Measurements from ENCODE around the gene FAM53B. TPM values are rescaled to one million over a fixed set of nuclear protein-coding genes. Genes with fewer than 3 reads are reported as not detected.

FAM53B gene
- total RNA-seq, 4 donors from 2014 or later: 140 to 253 (median 192) TPM

DNA sequence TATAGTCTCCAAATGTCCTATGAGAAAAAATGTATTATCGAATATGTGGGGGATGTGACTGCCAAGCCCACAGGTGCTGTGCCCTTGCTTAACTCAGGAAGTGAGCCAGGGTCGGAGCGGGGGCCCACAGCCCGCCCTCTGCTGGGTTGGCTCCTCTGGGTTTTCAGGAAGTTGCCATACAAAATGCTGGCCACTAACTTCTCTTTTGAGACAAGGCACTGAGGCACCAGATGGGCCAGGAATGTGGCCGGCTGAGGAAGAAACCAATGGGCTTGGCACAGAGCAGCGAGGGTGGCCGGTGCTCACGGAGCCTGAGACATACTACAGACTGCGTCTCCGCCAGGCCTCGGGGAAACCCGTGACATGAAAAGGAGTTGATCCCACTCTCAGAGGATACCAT, 58.9 kb downstream of the FAM53B start:
- DNase-seq (peak; percentile 69 to 79), ATAC-seq (peak; percentile 16 to 28)
- H3K27ac ChIP-seq: peak overlapping the region; percentile 81 to 98 (median 95)
- no peaks in the 10 kb centered on the region for H3K27me3 ChIP-seq
- H3K36me3 ChIP-seq: peaks cover 0 to 20% of the 10 kb centered on the region in 2 donors
- H3K9me3 ChIP-seq: no peaks in the 10 kb centered on the region
- intact Hi-C loops (cut with DNase I; ENCODE audit: low total_unique reads) (loop anchor here (5.0 kb wide), 3 partner anchors 57 to 268 kb away; partner anchors contain the start of genes FAM53B and OAT), in situ Hi-C loops (cut with MboI; ENCODE audit: low sequenced_read_pairs in 4 of 4) (loop anchor here in 1 of 4 donors (5.0 kb wide), 1 partner anchor 57 kb away; the partner anchor contains the start of gene FAM53B)
- no peak overlapping the region for H3K4me3 ChIP-seq
- TF ChIP-seq CTCF (IDR thresholded peaks at IDR 0.05 in 4 of 5, conservative IDR thresholded peaks at IDR 0.05 in 1 of 5) (peak in 2 of 5 experiments; percentile 12 to 18), POLR2A (IDR thresholded peaks at IDR 0.05) (no peak)
- peaks cover 82 to 96% of the 10 kb centered on the region in 2 donors for H3K4me1 ChIP-seq

DNA sequence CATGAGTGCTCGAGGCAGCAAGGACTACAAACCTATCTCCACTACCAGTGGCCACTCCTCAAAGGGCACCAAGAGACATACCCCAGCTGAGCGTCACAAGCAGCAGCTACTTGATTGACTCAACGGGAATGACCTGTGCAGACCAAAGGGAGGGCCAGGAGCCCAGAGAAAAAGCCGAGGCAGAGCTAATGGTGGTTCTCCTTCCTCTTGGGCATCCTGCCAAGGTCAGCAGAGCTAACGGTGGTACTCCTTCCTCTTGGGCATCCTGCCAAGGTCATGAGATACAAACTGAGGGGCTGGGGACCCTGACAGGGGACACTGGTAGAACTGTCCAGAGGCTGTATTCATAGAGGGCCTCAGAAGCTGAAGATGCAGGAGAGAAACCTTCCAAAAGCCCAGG, 60.4 kb downstream of the FAM53B start:
- Histone ChIP-seq H3K4me1 (peaks cover 86 to 96% of the 10 kb centered on the region in 2 donors), H3K4me3 (no peak overlapping the region), H3K36me3 (peaks cover 0 to 22% of the 10 kb centered on the region in 2 donors), H3K27me3 (no peaks in the 10 kb centered on the region), H3K27ac (peak overlapping the region; percentile 81 to 98 (median 95)), H3K9me3 (no peaks in the 10 kb centered on the region)
- in situ Hi-C loops (cut with MboI; ENCODE audit: low sequenced_read_pairs in 4 of 4): no loop called here
- no peak for TF ChIP-seq POLR2A (IDR thresholded peaks at IDR 0.05)
- no peak for TF ChIP-seq CTCF (IDR thresholded peaks at IDR 0.05 in 4 of 5, conservative IDR thresholded peaks at IDR 0.05 in 1 of 5)
- DNase-seq: no peak
- intact Hi-C loops (cut with DNase I; ENCODE audit: low total_unique reads): no loop called here
- no peak for ATAC-seq

DNA sequence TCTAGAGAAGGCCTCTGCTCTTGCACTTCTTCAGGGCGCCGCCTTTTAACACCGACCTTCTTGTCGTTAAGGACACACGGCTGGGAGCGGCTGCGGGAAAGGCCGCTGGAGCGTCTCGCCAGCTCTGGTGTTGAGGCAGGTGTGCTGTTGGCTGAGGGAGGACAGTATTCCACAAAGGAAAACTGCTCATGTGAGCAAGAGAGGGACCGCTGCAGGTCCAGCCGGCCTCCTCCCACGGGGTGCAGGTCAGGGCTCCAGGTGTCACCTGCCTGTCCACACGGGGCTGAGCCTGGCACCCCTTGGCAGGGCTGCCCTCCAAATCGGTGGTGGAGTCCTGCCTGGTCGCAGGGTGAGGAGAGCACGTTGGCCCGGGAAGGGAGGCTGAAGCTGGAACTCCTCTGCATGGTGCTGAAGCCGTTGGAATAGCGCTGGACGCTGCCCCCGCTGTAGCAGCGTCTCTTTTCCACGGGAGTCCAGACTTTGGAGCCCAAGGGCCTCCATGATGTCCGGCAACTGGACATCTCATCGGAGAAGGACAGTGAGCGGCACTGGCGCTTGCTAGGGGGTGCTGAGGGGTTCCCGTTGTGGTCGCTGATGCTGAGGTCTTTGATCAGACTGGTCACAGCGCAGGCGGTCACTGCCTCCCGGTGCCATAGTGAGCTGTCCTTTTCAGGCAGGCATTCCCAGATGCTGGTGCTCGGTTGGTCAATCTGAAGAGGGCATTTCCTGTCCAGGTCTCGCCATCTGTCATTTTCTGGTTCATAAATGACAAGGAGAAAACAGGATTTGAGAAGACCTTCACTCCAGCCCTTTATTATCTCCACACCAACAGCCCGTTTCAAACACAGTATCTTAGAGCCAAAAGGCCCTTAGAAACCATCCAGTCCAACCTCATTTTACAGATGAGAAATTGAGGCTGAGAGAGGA, 62.3 kb downstream of the FAM53B start:
- no peak for DNase-seq
- peak overlapping the region in 3 of 4 donors; percentile 30 to 97 (median 81) for H3K27ac ChIP-seq
- peaks cover 86 to 96% of the 10 kb centered on the region in 2 donors for H3K4me1 ChIP-seq
- no peak overlapping the region for H3K4me3 ChIP-seq
- H3K9me3 ChIP-seq: no peaks in the 10 kb centered on the region
- ATAC-seq: no peak
- in situ Hi-C loops (cut with MboI; ENCODE audit: low sequenced_read_pairs in 4 of 4): no loop called here
- no peaks in the 10 kb centered on the region for H3K27me3 ChIP-seq
- intact Hi-C loops (cut with DNase I; ENCODE audit: low total_unique reads): no loop called here
- H3K36me3 ChIP-seq: peaks cover 0 to 22% of the 10 kb centered on the region in 2 donors
- no peak for TF ChIP-seq CTCF (IDR thresholded peaks at IDR 0.05 in 4 of 5, conservative IDR thresholded peaks at IDR 0.05 in 1 of 5)
- no peak for TF ChIP-seq POLR2A (IDR thresholded peaks at IDR 0.05)

DNA sequence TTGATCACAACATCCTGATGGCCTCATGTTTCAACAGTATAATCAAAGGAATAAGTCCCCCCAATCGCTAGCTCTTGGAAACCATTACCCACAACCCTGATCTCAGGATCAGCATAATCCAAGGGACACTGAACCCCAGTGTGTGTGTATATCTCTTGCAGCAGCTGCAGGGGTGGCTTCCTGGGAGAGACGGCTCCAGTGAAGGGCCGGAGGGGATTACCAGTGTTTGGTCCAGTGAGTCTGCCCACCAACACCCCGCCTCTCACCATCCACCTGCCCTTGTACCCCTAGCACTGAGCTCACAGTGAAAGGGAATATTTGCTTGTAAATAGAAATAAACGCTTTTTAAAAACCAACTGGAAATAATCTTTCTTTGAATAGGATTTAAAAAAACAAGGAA, 63.1 kb downstream of the FAM53B start:
- Histone ChIP-seq H3K9me3 (no peaks in the 10 kb centered on the region), H3K4me1 (peaks cover 86 to 96% of the 10 kb centered on the region in 2 donors), H3K4me3 (no peak overlapping the region), H3K36me3 (peaks cover 0 to 22% of the 10 kb centered on the region in 2 donors), H3K27ac (peak overlapping the region in 3 of 4 donors; percentile 4 to 97 (median 30)), H3K27me3 (no peaks in the 10 kb centered on the region)
- intact Hi-C loops (cut with DNase I; ENCODE audit: low total_unique reads): no loop called here
- no peak for TF ChIP-seq CTCF (IDR thresholded peaks at IDR 0.05 in 4 of 5, conservative IDR thresholded peaks at IDR 0.05 in 1 of 5)
- no peak for TF ChIP-seq POLR2A (IDR thresholded peaks at IDR 0.05)
- DNase-seq (no peak), ATAC-seq (no peak)
- in situ Hi-C loops (cut with MboI; ENCODE audit: low sequenced_read_pairs in 4 of 4): no loop called here

Data from gastrocnemius medialis (tissue), 4 donors.